ENCODE measurements around the gene ACTRT2.

Gene ACTRT2

DNA sequence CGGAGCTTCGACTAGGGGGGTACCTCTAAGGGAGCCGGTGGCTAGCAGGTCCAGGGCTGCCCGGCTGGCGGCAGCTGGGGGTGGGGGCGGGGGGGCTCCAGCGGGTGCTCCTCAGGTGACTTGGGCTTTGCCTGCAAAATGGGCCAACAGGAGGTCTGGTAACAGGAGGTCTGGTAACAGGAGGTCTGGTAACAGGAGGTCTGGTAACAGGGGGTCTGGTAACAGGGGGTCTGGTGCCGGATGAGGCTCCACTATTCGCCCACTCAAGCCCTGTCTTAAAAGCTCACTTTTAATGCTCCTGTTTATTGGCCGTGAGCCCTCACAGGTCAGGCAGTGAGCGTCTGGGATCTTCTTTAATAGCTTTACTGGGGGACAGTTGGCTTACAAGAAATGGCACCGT is 40.4 kb upstream of the ACTRT2 start:
- no peak for DNase-seq (ENCODE audit: low spot score)
- no peak for TF ChIP-seq CTCF (IDR thresholded peaks at IDR 0.05; ENCODE audit: extremely low read depth, missing control alignments)

DNA sequence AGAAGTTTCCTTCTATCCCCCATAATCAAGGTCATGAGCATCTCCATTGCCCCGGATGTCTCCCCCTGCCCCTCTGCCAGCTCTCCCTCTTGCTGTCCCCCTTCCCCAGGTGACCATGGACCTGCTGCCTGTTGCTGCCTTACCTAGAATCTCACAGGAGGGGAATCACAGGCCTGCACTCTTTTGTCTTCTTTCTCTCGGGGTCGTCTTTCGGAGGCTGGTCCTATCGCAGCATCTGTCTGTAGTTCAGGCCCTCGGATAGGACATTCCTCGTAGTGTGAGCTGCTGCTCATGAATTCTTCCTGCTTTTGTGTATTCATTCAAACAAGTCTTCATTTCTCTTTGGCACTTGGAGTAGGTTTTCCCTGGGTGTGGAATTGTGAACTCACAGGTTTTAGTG is 39.9 kb upstream of the ACTRT2 start:
- no peak for DNase-seq (ENCODE audit: low spot score)
- TF ChIP-seq CTCF (IDR thresholded peaks at IDR 0.05; ENCODE audit: extremely low read depth, missing control alignments) = no peak

- no peak for TF ChIP-seq CTCF (IDR thresholded peaks at IDR 0.05; ENCODE audit: extremely low read depth, missing control alignments)
- no peak for DNase-seq (ENCODE audit: low spot score)
Observed at GRCh38 chr1:2981981-2982614, 39.2 kb upstream of the ACTRT2 start.

GRCh38 chr1:2982615-2983318 is 38.5 kb upstream of the ACTRT2 start:
- no peak for DNase-seq (ENCODE audit: low spot score)
- TF ChIP-seq CTCF (IDR thresholded peaks at IDR 0.05; ENCODE audit: extremely low read depth, missing control alignments) = no peak

- TF ChIP-seq CTCF (IDR thresholded peaks at IDR 0.05; ENCODE audit: extremely low read depth, missing control alignments) = no peak
- DNase-seq (ENCODE audit: low spot score) = no peak
Observed at GRCh38 chr1:2983319-2983705, 38.0 kb upstream of the ACTRT2 start.

- no peak for TF ChIP-seq CTCF (IDR thresholded peaks at IDR 0.05; ENCODE audit: extremely low read depth, missing control alignments)
- DNase-seq (ENCODE audit: low spot score) = no peak
Observed at GRCh38 chr1:2983706-2984398, 37.4 kb upstream of the ACTRT2 start.

DNA sequence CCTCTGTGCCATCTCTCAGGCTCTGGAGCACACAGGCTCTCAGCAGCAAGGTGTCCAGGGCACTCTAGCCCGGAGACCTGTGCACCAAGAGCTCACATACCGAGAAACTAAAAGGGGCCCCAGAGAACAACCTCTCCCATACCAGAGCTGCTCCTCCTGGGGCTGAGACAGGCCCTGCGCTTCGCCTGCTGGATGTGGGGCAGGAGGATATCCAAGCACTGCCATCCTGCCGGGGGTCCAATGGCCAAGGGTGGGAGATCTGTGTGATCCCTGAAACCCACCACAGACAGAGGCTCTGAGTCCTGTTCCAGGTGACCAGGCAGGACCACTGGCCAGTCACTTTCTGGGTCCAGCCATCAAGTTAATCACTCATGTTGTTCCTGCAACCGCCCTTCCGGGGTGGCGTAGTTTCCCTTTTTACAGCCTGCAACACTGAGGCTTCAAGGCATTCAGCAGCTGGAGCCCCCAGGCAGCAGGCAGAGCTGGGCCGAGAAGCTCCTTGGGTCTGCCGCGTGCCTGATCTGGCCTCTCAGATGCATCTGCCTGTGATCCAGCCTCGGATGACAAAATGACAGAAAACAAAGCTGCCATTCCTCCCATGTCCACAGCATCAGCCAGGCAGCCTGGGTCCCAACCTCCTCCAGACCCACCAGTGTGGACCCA is 36.7 kb upstream of the ACTRT2 start:
- DNase-seq (ENCODE audit: low spot score) = no peak
- TF ChIP-seq CTCF (IDR thresholded peaks at IDR 0.05; ENCODE audit: extremely low read depth, missing control alignments) = no peak

Measured in GM20000 (cell line).